ENCODE results near the gene WDR37.

Gene WDR37

GRCh38 chr10:1130995-1131790 lies 75.0 kb downstream of the WDR37 start:
- DNase-seq, result no peak

DNA sequence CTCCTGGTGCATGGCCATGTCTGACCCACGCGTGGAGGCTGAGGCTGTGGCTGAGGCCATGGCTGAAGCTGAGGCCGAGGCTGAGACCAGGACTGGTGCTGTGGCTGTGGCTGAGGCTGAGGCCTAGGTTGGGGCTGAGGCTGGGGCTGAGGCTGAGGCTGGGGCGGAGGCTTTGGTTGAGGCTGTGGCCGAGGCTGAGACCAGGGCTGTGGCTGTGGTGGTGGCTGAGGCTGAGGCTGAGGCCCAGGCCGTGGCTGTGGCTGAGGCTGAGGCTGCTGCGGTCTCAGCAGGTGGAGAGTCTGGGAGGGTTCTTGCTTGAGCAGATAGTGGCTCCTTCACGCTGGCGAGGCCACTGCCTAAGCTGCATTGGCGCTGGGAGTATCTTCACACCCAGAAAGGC lies 76.4 kb downstream of the WDR37 start:
- DNase-seq, result no peak

DNA sequence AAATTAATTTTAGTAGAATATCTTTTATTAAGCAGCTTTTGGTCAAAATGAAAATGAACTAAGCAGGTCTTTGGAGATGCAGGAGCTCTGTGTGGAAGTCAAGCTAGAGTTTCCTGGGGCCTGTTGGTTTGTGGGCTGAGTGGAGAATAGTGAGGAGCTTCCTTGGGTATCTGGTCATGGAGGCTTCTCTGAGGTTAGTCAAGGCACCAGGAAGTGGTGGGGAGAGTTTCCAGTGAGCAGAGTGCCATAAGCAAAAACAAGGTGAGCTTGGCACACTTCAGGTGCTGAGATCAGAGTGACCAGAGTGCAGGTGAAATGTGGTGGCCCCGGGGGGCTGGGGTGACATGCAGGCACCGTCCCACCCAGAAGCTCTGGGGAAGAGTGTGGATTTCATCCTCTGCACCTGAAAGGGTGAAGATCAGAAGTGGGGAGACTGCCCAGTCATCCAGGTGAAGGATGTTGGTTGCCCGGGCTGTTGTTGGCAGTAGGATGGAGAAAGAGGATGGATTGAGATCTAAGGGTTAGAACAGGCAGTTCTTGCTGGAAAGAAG lies 77.4 kb downstream of the WDR37 start:
- no peak for DNase-seq

GRCh38 chr10:1134156-1134555 lies 78.0 kb downstream of the WDR37 start:
- no peak for DNase-seq

DNA sequence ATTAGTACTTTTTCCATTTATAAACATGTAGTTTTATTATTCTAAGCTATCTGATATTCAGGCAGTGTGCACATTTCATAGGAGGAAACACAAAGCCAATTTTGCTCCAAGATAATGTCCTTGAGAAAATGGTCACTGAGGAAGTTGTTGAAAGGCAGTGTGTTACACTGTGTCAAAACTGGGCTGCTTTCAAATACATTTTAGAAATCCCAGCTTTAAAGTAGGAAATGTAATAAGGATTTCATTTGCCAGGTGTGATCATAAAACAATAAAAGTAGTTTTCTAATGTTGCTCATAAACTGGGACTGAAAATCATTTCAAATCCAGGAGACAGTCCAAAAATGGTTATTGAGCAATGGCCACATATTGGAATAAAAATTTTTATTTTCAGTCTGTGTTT lies 80.1 kb downstream of the WDR37 start:
- no peak for DNase-seq

DNA sequence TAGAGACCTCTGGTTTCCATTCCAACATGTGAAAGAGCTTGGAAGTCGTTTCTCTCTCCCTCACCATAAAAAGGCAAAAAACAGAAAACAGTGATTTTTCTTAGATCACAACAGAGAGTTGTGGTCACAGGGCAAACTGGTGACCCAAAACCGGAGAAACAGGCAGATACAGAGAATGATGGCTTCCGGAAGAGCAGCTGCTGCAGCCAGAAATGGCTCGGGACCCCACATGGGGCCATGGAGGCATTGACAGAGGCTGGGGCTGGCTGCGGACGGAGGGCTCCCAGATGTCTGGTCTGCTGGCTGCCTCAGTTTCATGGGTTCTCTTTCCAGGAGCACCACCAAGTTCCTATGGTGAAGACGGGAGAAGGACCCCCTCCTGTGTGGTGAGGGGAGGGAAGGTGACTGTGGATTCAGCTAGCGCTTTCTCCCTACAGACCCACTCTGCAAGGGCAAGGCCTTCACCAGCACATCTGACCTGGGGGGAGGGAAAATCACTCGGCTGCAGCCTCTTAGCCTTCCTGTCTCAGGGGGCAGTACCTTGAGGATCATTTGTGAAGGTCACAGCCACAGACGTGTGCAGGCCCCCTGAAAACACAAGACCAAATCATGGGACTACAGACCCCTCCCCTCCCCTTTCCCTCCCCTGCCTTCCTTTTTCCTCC lies 81.4 kb downstream of the WDR37 start:
- DNase-seq, result no peak

- DNase-seq, result no peak
Observed at GRCh38 chr10:1138529-1138928, 82.3 kb downstream of the WDR37 start.

DNA sequence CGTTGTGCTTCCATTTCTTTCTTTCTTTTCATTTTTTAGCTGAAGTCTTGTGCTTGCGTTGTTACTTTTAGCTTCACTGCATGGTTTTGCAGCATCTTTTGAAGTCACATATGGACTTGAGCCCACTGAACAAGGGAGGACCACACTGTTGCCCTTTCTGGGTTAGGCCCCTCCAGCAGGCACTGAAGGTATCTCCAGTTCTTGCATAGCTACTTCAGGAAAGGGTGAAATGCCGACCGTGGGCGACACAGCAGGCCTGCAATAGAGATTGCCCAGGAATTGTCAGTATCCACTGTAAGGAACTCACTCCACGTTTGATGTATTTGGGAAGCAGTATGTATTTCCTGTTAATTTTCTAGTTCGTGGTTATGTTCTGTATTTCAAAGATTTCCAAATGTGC lies 85.1 kb downstream of the WDR37 start:
- no peak for DNase-seq

GRCh38 chr10:1141701-1142100 lies 85.5 kb downstream of the WDR37 start:
- no peak for DNase-seq

DNA sequence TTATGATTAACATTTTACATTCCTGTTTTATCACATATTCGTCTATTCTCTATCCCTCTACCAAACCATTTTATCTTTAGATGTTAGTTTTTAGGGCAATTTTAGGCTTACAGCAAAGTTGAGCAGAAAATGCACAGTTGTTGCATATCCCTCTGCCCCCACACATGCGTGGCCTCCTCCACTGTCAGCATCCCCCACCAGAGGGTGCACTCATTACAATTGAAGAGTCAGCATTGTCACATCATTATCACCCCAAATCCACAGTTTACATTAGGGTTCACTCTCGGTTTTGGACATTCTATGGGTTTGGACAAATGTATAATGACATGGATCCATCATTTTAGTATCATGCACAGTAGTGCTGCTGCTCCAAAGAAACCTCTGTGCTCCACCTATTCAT lies 86.4 kb downstream of the WDR37 start:
- DNase-seq, result no peak

DNA sequence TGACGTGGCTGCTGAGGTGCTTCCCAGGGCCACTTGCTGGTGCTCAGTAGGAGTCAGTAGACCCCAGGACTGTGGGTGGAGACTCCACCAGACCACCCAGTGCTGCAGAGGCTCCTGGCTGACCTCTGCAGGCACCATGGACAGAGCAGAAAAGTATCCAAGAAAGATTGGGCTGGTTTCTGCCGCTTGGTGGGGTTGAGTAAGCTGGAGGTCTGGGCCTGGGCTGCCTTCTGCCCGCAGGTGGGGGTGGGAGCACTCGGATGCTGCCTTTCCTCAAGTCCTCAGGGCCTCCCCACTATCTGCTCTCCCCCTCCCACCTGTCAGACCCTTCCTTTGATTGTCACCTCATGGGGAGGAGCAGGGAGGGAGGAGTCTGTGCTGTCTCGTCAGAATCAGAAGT lies 91.6 kb downstream of the WDR37 start:
- DNase-seq, result no peak

DNA sequence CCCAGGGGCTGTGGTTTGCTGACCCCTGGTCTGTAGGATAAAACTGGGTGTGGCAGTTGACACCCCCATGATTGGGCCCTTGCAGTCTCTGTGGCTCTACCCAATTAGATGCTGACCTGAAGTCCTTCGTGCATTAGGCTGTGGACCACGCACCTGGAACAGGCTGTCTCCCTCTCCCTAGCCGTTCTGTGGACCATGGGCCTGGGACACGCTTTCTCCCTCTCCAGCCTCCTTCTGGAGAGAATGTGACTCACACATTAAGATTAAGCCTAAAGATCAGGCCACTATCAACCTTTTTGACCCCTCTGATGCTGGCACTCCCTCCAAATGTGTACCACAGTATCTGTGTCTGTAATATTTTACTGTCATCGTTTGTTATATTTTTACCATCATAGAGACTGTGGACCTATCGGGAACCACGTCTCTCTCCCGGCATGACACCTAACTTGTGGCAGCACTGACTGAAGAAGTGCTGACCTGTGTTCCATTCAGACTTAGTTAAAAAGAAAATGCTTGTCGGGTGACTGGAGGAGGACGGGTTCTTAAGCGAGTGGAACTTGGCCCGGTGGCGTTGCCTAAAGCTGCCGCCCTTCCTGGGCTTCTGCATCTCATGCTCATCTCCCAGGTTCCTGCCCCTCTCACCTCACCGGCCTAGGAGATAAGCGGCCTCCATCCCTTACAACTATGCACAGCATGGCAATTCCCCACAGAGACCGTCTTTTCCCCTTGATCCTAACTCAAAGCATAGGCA lies 92.8 kb downstream of the WDR37 start:
- DNase-seq, result no peak

DNA sequence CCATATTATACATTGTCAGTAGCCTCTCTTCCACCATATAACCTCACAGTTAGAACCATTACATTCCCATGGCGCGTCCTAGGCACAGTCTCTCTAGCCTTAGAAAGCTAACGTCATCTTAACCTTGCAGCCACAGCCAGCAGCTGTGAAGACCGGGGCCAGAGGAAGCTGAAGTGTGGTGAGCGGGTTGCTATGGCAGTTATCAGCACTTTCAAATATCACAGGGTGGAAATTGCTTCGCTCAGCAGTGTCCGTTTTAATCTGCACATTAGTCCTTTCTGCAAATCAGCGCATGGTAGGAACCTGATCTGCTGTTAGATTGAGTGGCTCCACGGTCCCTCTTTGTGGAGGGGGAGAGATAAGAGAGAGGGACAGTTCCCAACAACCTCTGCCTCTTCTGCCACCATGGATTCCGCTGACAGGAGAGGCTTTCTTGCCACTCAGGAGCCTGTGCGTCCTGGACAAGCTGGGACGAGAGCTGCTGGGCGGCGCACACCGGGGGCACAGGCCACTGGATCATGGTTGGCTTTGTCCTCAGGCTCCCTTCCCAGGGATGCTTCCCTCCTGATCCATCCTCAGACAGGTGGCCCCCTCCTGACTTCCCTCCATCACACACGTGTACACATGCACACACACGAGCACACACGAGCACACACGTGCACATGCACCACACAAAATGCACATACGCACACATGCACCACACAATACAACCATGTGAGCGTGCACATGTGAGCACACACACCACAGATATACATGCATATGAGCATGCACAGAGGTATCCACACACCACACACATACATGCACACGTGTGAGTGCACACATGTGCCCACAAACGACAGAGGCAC lies 93.8 kb downstream of the WDR37 start:
- DNase-seq, result no peak

- no peak for DNase-seq
Observed at GRCh38 chr10:1150638-1150955, 94.4 kb downstream of the WDR37 start.

- DNase-seq, result no peak
Observed at GRCh38 chr10:1151076-1152033, 95.2 kb downstream of the WDR37 start.

- no peak for DNase-seq
Observed at GRCh38 chr10:1152386-1153250, 96.4 kb downstream of the WDR37 start.

DNA sequence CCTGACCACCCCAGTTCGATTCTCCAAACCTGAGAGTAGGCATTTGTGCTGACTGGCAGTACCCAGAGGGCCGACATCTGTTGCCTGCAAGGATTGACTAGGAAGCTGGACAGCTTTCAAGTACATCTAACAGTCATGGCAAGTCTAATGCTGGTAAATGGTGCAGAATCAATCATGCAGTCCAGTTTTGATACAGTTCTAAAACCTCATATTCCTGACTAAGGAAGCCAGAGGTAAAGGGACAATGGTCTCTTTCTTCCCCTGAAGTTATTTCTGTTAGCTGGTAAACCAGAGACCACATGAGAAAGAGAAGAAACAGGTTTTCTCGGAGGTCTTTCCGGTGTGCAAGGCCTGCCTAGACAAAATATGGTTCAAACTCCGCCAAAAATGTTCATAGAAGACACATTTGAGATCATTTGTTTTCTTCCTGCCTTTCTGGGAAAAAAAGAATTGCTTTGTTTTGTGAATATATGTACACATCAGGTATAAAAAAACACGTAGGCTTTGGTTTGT lies 97.1 kb downstream of the WDR37 start:
- no peak for DNase-seq

DNA sequence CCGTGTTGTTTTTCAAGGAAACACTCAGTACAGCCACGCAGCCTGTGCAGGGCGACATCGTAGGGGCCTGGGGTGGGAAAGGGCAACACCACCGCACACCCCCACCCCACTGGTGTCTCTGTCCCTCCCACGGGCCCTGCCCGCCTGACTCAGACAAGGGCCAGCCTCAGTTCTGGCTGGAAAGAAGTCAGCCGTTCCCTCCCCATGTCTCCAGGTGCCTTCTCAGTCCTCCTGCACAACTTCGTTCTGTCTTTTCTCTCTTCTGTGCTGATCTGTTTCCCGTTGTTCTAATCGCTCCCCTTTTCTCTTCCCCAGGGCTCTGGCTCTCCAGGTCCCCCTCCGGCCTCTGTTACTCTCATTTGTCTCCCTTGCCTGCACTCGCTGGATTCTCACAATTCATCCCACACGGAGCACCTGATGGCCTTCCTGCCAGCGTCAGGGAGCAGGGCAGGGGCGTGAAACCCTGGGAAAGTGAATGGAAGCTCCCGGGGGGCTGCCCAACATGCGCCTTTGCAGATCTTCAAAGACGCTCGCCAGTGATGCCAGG lies 97.7 kb downstream of the WDR37 start:
- no peak for DNase-seq

GRCh38 chr10:1154531-1155295 lies 98.5 kb downstream of the WDR37 start:
- DNase-seq, result no peak
